B cell (primary cell): ENCODE results near the gene CTDSPL. TPM values are rescaled to one million over a fixed set of nuclear protein-coding genes. Genes with fewer than 3 reads are reported as not detected.

ENCODE experiments used
- ATAC-seq: fragments of 200-7000 bp; cut with Tn5 transposase; one replicate; pipeline ENCODE4 v1.10.0; 2021; ENCODE audit warnings: low read depth, mild to moderate bottlenecking, moderate number of reproducible peaks, moderate library complexity
- CTCF ChIA-PET: fragments of 350-600 bp; sonication (Branson Sonifier 250); formaldehyde crosslinking; loops from one replicate; lab custom pipeline; 2021; ENCODE audit warnings: antibody characterized with exemption, inconsistent platforms; lab: Charles Lee
- POLR2A ChIA-PET: fragments of 350-600 bp; sonication (Branson Sonifier 250); formaldehyde crosslinking; loops from one replicate; lab custom pipeline; 2021; ENCODE audit warnings: antibody characterized with exemption; lab: Charles Lee
- DNase-seq: peaks from one replicate; pipeline ENCODE4 v3.0.0; 2013
- H2AFZ ChIP-seq: 2 replicates; pipeline ENCODE4 v1.6.1; 2012; ENCODE audit warnings: mild to moderate bottlenecking, low read depth, low read length; ENCODE audit not compliant: insufficient read depth, poor library complexity, severe bottlenecking
- H3K27ac ChIP-seq, 2 donors: 1 replicate in 1 of 2; 2 replicates in 1 of 2; pipeline ENCODE4 v1.5.1; 2012 to 2013; ENCODE audit warnings: low read length in 2 of 2, mild to moderate bottlenecking in 2 of 2, moderate library complexity in 1 of 2
- H3K27me3 ChIP-seq, 4 experiments: fragments of 200-600 bp in 1 of 4; sonication (generic) in 1 of 4; replicated peaks in 1 of 4; 1 replicate in 2 of 4; 2 replicates in 2 of 4; pipeline versions ENCODE4 v1.6.1 to v1.7.0; 2013 to 2016; ENCODE audit warnings: low read length in 3 of 4, mild to moderate bottlenecking in 2 of 4, mixed read lengths in 1 of 4, moderate library complexity in 1 of 4; ENCODE audit not compliant: insufficient read depth in 4 of 4, control insufficient read depth in 3 of 4; ENCODE audit errors: control extremely low read depth in 1 of 4
- H3K36me3 ChIP-seq, 2 experiments: replicated peaks in 1 of 2; 1 replicate in 1 of 2; 2 replicates in 1 of 2; pipeline versions ENCODE4 v1.6.1 to v1.7.1; 2013; ENCODE audit warnings: low read length in 1 of 2; ENCODE audit not compliant: insufficient read depth in 2 of 2, control insufficient read depth in 1 of 2; ENCODE audit errors: control extremely low read depth in 1 of 2, extremely low read depth in 1 of 2
- H3K4me1 ChIP-seq, 2 donors: fragments of 200-600 bp in 1 of 2; sonication (generic) in 1 of 2; 1 replicate in 1 of 2; 2 replicates in 1 of 2; pipeline versions ENCODE4 v1.5.1 to v1.6.1; 2013 to 2017; ENCODE audit warnings: low read length in 2 of 2; ENCODE audit not compliant: control insufficient read depth in 2 of 2, insufficient read depth in 2 of 2
- H3K4me2 ChIP-seq: replicated peaks from 2 replicates; pipeline ENCODE3; 2012; ENCODE audit warnings: mild to moderate bottlenecking, low read depth, low read length; ENCODE audit not compliant: poor library complexity, severe bottlenecking
- H3K4me3 ChIP-seq, 5 experiments: fragments of 200-600 bp in 1 of 5; sonication (generic) in 1 of 5; 1 replicate in 3 of 5; 2 replicates in 2 of 5; pipeline versions ENCODE4 v1.5.1 to v1.7.0; 2011 to 2016; ENCODE audit warnings: low read length in 4 of 5, mild to moderate bottlenecking in 4 of 5, low read depth in 2 of 5, control low read depth in 1 of 5, moderate library complexity in 1 of 5; ENCODE audit not compliant: insufficient read depth in 1 of 5; ENCODE audit errors: control extremely low read depth in 1 of 5, extremely low read depth in 1 of 5
- H3K79me2 ChIP-seq: fragments of 200-600 bp; sonication (generic); one replicate; pipeline ENCODE4 v1.6.0; 2016; ENCODE audit warnings: low read length; ENCODE audit not compliant: control insufficient read depth, insufficient read depth
- H3K9ac ChIP-seq: fragments of 200-600 bp; sonication (generic); 2 replicates; pipeline ENCODE4 v1.6.1; 2017; ENCODE audit warnings: mild to moderate bottlenecking, low read length, moderate library complexity
- H3K9me3 ChIP-seq, 3 donors: one replicate each; pipeline versions ENCODE4 v1.6.1 to v1.7.1; 2013; ENCODE audit warnings: low read length in 2 of 3; ENCODE audit not compliant: control insufficient read depth in 2 of 3, insufficient read depth in 1 of 3; ENCODE audit errors: control extremely low read depth in 1 of 3
- H4K20me1 ChIP-seq: 2 replicates; pipeline ENCODE4 v1.6.0; 2012; ENCODE audit warnings: mild to moderate bottlenecking, low read length; ENCODE audit not compliant: insufficient read depth, control insufficient read depth, poor library complexity, severe bottlenecking
- H3K27ac Mint-ChIP-seq: one replicate; pipeline ENCODE4 v1.8.0; 2021; ENCODE audit warnings: mixed read lengths
- H3K27me3 Mint-ChIP-seq: one replicate; pipeline ENCODE4 v1.8.0; 2021; ENCODE audit warnings: mixed read lengths
- H3K4me1 Mint-ChIP-seq: one replicate; pipeline ENCODE4 v1.8.0; 2021; ENCODE audit warnings: mixed read lengths
- H3K4me3 Mint-ChIP-seq: one replicate; pipeline ENCODE4 v1.8.0; 2021; ENCODE audit warnings: mixed read lengths
- H3K9me3 Mint-ChIP-seq: one replicate; pipeline ENCODE4 v1.8.0; 2022; ENCODE audit warnings: mixed read lengths; ENCODE audit not compliant: insufficient read depth
- EZH2 ChIP-seq: IDR thresholded peaks from 2 replicates; pipeline ENCODE4 v1.6.1; 2012; ENCODE audit warnings: borderline replicate concordance, low read depth, mild to moderate bottlenecking, moderate library complexity, low read length; ENCODE audit not compliant: insufficient read depth, poor library complexity, severe bottlenecking
- WGBS: methylation state at CpG from one replicate; pipeline ENCODE4 v1.1.5; 2013; ENCODE audit warnings: missing lambda C conversion rate; ENCODE audit not compliant: insufficient coverage; 5-methylcytosine and 5-hydroxymethylcytosine counted together
- intact Hi-C: fragments of 100-400 bp; cut with micrococcal nuclease; formaldehyde crosslinking; loops from one replicate; pipeline ENCODE4 v1.10.0; 2022
- polyA plus RNA-seq: library from polyadenylated mRNA; depleted of rRNA; stranded (reverse); fragments of >200 nt; gene quantifications from 2 replicates; pipeline ENCODE4 v1.2.3, GENCODE V29; 2012
- total RNA-seq, 2 donors: library from RNA; stranded (reverse); fragments of 120-200 nt in 1 of 2; gene quantifications; 1 replicate in 1 of 2; 2 replicates in 1 of 2; pipeline versions ENCODE4 v1.2.3 to v1.2.4, GENCODE V29; 2013 to 2022
- TF ChIP-seq, protein P1 (sequence below): fragments of 200-600 bp; IDR thresholded peaks from one replicate; pipeline ENCODE4 v1.8.0; 2022; ENCODE audit warnings: antibody characterized with exemption, mild to moderate bottlenecking

The CTDSPL gene
- total and polyA plus RNA-seq, 2 donors (not counting 1 experiment from before 2014, with no cell fraction given): not detected

DNA sequence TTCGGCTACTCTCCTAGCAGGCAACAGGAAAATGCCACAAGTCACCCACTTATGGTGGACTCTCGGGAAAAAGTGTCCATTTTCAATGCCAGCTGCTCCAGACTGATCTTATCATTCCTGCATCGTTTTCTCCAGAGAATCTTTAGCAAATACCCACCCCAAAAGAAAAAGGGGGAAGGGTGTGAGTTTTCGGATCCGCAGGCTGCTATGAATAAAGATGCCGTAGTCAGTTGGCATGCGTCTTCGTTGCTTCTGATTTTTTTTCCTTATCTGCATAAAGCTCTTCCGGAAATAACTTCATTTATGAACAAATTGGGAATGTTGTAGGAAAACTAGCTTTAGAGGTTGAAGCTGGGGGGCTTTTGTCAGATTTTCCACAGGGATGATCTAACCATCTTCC is 106.5 kb downstream of the CTDSPL start:
- ChIA-PET POLR2A (no interaction called here), CTCF (interaction anchor here (0.8 to 3.2 kb wide), 6 partner anchors 9 to 528 kb away, joined by 3 to 15 read pairs (median 5); partner anchors contain the start of gene EXOG)
- Mint-ChIP-seq H3K27ac (no peak overlapping the region), H3K4me1 (no peaks in the 10 kb centered on the region), H3K4me3 (no peak overlapping the region), H3K9me3 (no peaks in the 10 kb centered on the region), H3K27me3 (peaks cover 13% of the 10 kb centered on the region)
- TF ChIP-seq, protein P1, sequence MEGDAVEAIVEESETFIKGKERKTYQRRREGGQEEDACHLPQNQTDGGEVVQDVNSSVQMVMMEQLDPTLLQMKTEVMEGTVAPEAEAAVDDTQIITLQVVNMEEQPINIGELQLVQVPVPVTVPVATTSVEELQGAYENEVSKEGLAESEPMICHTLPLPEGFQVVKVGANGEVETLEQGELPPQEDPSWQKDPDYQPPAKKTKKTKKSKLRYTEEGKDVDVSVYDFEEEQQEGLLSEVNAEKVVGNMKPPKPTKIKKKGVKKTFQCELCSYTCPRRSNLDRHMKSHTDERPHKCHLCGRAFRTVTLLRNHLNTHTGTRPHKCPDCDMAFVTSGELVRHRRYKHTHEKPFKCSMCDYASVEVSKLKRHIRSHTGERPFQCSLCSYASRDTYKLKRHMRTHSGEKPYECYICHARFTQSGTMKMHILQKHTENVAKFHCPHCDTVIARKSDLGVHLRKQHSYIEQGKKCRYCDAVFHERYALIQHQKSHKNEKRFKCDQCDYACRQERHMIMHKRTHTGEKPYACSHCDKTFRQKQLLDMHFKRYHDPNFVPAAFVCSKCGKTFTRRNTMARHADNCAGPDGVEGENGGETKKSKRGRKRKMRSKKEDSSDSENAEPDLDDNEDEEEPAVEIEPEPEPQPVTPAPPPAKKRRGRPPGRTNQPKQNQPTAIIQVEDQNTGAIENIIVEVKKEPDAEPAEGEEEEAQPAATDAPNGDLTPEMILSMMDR: no peak
- no peak for TF ChIP-seq EZH2
- Histone ChIP-seq H3K27me3 (no peaks in the 10 kb centered on the region), H3K9ac (no peak overlapping the region), H4K20me1 (no peaks in the 10 kb centered on the region), H2AFZ (no peak overlapping the region), H3K4me1 (no peaks in the 10 kb centered on the region), H3K4me2 (no peak overlapping the region), H3K36me3 (no peaks in the 10 kb centered on the region), H3K4me3 (no peak overlapping the region), H3K79me2 (no peaks in the 10 kb centered on the region), H3K9me3 (no peaks in the 10 kb centered on the region), H3K27ac (no peak overlapping the region)
- 100% methylated on average over 1 of the region's 9 CpGs for WGBS
- DNase-seq (no peak), ATAC-seq (no peak)
- intact Hi-C loops: loop anchor here (5.0 to 10.0 kb wide), 2 partner anchors 111 to 1243 kb away; no protein-coding TSS in a partner anchor

DNA sequence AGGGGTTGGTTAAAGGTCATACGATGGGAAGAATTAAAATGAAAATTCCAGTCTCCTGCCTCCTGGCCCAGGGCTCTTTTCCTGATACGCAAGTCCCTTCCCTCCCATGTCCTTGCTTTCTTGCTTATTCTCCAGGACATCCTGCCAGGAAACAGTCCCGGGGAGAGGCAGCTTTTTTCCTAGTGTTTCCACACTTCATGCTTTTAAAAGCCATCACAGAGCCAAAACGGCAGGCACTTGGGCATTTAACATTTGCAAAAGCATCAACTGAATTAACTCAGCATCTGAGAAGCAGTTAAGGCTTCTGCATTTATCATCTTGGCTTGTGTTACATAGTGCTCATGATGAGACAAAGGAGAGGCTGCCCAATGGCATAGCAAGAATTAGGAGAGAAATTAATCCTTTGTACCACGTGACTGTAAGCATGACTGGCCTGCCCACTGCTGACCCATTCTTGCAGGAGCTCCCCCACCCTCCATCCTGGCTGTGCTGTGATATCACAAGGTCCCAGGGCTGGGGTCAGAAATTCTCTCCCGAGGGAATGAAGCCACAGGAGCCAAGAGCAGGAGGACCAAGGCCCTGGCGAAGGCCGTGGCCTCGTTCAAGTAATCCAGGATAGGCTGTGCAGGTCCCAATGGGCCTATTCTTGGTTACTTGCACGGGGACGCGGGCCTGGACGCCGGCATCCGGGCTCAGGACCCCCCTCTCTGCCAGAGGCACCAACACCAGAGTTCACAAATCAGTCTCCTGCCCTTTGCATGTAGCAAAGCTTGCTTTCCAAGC is 107.3 kb downstream of the CTDSPL start:
- intact Hi-C loops: loop anchor here (5.0 to 10.0 kb wide), 2 partner anchors 112 to 1244 kb away; no protein-coding TSS in a partner anchor
- ATAC-seq: no peak
- ChIA-PET POLR2A (no interaction called here), CTCF (interaction anchor here (0.8 to 3.2 kb wide), 5 partner anchors 9 to 528 kb away, joined by 3 to 12 read pairs (median 4); partner anchors contain the start of gene EXOG)
- H3K27me3 Mint-ChIP-seq: peaks cover 13% of the 10 kb centered on the region
- no peaks in the 10 kb centered on the region for H3K36me3 ChIP-seq
- H3K27ac ChIP-seq: no peak overlapping the region
- no peaks in the 10 kb centered on the region for H3K9me3 ChIP-seq
- H3K27me3 ChIP-seq: no peaks in the 10 kb centered on the region
- 92% methylated on average over 15 of the region's 15 CpGs for WGBS
- no peak overlapping the region for H2AFZ ChIP-seq
- H3K4me3 Mint-ChIP-seq: no peak overlapping the region
- no peak for DNase-seq
- H3K4me2 ChIP-seq: no peak overlapping the region
- no peaks in the 10 kb centered on the region for H3K79me2 ChIP-seq
- no peaks in the 10 kb centered on the region for H3K4me1 Mint-ChIP-seq
- no peak for TF ChIP-seq EZH2
- TF ChIP-seq, protein P1: no peak
- H3K9ac ChIP-seq: no peak overlapping the region
- no peaks in the 10 kb centered on the region for H3K9me3 Mint-ChIP-seq
- H3K27ac Mint-ChIP-seq: no peak overlapping the region
- no peaks in the 10 kb centered on the region for H3K4me1 ChIP-seq
- H4K20me1 ChIP-seq: no peaks in the 10 kb centered on the region
- H3K4me3 ChIP-seq: no peak overlapping the region
